ENCODE results near the gene CRB1.

Gene CRB1

DNA sequence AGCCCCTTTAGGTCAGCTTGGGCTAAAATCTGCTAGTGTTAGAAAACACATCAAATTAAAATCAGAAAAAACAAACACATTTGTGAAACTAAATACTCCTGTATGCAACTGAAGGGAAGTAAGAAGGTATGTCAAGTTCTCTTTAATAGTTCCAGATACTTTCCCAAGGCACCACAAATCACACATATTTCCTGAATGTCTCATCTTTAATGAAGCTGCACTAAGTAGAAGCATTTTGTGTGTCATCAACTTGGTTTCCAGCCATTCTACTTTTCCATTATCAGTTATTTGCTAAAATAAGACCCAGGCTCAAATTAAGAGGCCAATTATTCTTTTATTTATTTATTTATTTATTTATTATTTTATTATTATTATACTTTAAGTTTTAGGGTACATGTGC is 34.7 kb downstream of the CRB1 start:
- DNase-seq (ENCODE audit: low read depth in 3 of 3, low spot score in 1 of 3), result no peak

DNA sequence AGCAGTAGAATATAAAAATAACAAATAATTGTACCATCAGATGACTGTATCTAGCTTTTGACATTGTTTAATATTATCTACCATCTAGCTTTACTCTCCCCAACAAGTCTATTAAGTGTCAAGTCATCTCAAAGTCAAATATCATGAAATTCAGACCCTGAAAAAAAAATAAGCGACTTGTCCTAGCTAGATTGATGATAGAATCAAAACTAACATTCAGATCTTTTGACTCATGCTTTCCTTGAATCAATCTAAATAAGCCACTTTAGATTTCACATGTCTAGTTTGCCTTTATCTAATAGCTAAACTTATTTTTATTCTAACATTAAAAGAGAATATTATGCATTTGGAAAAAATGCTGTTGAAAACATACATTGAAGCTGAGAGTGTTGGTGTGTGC is 35.4 kb downstream of the CRB1 start:
- no peak for DNase-seq (ENCODE audit: low read depth in 3 of 3, low spot score in 1 of 3)

DNA sequence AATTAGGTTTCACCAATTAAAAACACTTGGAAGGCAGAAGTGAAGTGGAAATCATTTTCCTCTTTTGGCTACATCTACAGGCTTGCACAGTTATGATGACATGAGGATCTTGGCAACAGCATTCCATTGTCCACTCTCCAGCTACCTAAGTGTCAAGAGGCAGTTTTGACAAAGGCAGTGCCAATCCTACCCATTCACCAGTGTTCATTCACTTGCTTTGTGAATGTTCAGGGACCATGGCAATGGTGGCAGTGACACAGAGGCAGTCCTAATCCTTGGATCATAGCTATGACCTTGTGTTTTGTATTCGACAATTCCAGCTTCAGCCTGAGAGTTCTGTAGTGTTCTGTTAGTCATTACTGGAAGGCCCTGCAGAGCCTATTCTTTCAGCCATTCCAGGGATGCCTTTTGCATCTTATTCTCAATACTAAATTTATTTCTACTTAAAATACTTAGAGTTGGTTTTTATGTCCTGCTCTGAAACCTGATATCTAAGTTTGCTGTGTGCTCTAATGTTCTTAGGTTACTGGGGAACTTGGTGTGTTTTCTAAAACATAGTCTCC is 36.7 kb downstream of the CRB1 start:
- DNase-seq (ENCODE audit: low read depth in 3 of 3, low spot score in 1 of 3), result no peak

DNA sequence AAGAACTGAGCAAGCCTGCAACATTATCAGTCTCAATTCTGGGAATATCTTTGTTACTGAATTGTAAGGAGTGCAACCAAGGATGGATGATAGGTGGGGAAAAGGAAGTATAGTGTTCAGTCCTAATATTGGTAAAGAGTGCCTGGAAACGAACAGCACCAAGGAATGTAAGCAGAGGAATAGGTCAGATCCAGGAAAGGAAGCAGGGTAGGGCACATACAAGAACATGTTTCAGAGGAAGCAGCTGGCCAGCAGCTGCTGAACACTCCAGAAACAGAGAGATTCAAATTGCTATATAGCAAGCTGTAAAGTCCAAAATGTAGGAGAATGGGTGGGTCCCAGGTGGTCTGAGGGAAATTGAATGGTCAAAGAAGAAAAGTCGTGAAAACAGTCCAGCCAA is 37.9 kb downstream of the CRB1 start:
- no peak for DNase-seq (ENCODE audit: low read depth in 3 of 3, low spot score in 1 of 3)

DNA sequence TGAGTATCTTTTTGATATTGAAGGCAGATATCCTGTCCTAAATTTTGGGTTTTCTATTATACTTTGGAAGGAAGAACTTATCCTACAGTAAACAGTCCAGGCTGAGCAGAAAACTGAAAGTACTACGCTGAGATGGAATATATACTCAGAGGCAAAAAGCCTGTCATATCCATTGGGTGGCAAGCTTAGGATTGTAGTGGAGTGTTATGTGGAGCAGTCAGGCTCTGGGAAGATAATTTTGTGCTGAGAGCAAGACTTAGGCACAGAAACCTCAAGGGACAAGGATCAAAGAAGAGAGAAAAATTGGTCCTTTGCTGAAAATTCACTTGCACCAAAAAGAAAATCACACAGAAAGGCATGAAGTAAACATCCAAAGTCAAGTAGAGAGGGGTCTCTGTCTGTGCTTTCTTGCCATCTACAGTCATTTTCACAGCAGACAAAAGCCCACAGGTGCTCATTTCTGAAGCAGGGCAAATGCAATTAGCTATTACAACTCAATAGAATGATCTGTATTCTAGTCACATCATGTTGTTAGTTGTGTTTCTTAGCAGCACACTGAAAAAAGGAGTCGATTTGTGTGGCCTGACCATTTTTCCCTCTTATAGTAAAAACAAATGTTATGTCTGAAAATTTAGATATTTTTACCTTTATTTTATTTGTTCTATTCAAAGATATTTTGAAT is 38.5 kb downstream of the CRB1 start:
- DNase-seq (ENCODE audit: low read depth in 3 of 3, low spot score in 1 of 3), result no peak

DNA sequence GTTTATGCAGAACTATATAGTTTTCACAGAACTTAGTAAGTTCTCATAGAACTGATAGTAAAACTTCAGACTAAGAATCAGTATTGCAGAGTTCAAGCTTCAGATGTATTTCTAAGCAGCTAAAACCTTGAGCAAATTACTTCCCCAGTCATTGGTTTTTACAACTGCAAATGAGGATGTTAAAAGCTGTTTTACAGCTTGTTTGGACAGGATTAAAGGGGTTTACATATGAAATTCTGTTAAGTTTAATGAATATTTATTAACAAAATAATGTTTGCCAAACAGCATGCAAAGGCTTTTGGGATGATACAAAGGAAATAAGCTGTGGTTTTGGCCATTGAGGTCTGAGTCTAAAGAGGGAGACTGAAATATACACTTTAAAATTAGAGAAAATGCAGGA is 39.1 kb downstream of the CRB1 start:
- no peak for DNase-seq (ENCODE audit: low read depth in 3 of 3, low spot score in 1 of 3)

DNA sequence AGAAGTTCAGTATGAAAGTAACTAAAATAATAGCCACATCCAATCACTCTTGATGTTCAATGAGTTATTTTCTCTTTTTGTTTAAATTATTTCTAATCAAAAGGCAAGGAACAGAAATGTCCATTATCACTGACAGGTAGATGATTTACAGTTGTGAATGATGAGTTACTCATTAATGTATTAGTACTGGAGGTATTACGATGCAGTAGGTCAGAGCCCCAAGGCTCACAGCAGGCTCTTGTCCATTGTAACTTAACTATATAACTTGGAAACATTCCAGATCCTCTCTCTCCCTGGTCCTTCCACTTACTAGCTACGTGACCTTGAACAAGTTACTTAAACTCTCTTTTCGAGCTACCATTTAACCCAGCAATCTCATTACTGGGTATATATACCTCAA is 39.5 kb downstream of the CRB1 start:
- no peak for DNase-seq (ENCODE audit: low read depth in 3 of 3, low spot score in 1 of 3)

DNA sequence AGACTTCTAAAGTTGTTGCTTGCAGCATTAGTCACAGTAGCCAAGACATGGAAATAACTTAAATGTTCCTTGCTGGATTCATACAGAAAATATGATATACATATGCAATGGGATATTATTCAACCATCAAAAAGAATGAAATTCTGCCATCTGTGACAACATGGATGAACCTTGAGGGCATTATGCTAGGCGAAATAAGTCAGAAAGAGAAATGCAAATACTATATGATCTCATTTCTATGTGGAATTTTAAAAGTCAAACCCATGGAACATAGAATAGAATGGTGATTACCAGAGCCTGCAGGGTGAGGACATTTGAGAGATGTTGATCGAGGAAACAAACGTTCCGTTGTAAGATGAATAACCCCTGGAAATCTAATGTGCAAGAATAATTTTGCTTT is 43.0 kb downstream of the CRB1 start:
- DNase-seq (ENCODE audit: low read depth in 3 of 3, low spot score in 1 of 3), result no peak

DNA sequence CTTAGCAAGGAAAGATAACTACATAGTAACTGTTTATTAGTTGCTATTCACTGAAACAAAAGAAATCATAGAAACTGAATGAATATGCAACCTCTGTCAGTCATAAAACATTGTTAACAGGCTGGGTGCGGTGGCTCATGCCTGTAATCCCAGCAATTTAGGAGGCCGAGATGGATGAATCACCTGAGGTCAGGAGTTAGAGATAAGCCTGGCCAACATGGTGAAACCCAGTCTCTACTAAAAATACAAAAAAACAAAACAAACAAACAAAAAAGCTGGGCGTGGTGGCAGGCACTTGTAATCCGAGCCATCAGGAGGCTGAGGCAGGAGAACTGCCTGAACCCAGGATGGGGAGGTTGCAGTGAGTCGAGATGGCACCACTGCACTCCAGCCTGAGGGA is 44.1 kb downstream of the CRB1 start:
- DNase-seq (ENCODE audit: low read depth in 3 of 3, low spot score in 1 of 3), result no peak

DNA sequence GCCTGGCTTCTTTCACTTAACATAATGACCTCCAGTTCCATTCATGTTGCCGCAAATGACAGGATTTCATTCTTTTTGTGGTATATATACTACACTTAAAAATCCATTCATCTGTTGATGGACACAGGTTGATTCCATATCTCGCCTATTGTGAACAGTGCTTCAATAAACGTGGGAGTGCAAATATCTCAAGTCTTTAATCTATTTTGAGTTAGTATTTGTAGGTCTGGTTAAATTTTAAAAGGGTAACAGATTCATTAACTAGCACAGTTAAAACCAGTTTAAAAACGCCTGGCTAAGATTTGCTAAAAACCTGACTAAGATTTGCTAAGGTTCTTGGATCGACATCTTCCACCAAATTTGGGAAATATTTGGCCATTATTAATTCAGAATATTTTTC is 45.7 kb downstream of the CRB1 start:
- DNase-seq (ENCODE audit: low read depth in 3 of 3, low spot score in 1 of 3), result no peak

DNA sequence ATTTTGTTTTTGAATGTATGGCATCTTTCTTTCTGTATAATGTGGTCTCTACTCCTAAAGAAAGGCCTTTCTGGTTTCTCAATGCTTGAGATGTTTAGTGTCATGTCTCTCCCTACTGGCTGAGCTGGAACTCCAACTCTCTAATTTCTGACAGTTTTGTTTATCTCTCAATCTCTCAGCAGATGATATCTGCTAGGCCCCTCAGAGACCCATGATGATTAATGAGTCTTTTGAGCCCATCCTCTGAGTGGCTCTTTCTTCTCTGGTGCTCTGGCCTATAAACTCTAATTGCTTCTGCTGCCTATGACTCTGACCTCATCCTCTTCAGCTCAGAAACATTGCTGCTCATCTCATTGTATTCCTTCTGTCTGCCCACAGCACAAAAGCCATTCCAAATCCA is 46.6 kb downstream of the CRB1 start:
- no peak for DNase-seq (ENCODE audit: low read depth in 3 of 3, low spot score in 1 of 3)

DNA sequence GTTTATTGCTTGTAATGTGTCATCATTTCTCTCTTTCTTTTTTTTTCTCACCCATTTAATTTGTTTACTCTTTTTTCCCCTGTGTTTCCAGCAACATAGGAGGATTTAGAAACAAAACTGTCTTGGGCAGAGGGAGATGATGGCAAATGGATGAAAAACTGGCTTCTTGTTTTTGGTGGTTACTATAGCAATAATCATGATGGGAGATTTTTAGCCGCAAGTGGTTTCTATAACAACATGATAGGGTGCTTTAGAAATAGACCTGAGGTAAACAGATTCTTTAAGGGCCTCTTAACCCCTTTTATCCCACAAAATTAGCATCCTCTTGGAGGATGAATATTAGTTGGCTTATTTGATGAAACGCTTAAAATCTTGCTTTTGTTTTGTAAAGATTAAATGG is 51.6 kb downstream of the CRB1 start:
- no peak for DNase-seq (ENCODE audit: low read depth in 3 of 3, low spot score in 1 of 3)

DNA sequence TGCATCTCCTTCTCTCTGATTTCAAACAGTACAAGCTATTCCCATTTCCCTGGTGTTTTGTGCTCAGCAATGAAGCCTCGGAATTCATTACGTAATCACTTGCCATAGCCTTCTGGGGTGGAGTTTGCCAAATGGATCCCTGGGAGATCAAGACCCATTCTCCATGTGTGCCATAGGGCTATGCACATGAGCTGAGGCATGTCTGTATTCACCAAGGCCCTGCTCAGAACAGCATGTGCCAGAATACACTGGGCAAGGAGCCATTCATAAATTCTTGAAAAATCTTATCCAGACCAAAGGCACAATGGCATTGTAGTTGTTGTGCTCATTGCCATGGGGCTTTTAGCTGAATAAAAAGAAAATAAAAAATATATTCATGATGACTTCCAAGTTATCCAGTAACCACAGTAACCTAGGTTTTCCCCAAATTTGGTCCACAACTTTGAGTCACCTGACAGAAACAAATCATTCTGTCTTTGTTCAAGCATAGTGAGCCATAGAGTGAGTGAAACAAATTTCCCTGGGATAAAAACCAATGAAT is 53.0 kb downstream of the CRB1 start:
- DNase-seq (ENCODE audit: low read depth in 3 of 3, low spot score in 1 of 3), result no peak

DNA sequence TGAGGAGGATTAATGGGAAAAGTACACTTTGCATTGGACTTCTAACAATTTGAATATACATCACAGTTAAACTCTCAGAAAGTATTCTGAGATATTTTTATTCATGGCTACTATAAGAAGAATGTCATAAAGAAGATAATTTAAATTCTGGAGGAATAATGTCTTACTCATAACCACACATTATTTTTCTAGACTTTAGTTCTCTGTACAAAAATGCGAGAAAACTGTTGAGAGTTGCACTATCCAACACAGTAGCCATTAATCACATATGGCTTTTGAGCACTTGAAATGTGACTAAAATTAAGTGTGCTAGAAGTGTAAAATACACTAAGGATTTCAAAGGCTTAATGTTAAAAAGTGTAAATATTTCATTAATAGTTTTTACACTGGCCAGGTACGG is 53.8 kb downstream of the CRB1 start:
- no peak for DNase-seq (ENCODE audit: low read depth in 3 of 3, low spot score in 1 of 3)

DNA sequence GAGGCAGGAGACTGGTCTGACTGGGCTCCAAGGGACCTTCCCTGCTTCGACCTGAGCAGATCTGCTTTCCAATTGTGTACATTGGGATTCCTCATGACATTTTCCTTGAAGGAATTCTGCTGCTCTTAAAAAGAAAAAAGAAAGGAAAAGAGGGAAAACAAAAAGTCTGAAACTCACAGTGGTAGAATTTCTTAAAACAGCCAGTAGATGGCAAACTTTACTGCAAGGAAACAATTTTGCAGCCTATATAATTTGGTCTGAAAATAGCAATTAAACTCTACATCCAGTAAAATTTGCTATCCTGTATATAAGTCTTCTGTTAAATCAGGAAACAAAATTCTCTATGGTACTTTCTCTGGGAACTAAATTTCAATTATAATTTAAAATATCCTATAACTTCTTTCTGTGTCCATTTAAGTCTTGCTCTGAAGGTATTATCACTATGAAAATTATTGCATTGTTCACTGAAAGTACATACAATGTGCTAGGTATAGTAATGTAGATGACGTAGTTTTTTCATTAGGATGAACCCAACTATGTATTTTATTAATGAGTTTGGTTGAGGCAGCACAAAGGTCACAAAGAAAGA is 59.8 kb downstream of the CRB1 start:
- no peak for DNase-seq (ENCODE audit: low read depth in 3 of 3, low spot score in 1 of 3)

DNA sequence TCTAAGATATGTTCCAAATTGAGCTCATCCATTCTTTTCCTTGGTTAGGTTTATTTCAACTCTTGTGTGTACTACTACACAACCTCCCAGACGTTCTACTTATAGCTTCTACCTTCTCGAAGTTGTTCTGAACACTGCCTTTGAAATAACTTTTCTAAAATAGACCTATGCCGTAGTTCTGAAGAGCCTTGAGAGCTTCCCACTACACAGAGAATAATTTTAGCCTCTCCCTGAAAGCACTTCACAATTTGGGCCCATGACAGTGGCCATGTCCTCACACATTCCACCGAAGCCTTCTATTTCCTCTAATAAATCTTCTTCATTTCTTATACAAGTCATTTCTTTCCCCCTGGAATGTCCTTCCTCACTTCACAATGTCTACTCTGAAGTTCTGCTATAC is 62.2 kb downstream of the CRB1 start:
- no peak for DNase-seq (ENCODE audit: low read depth in 3 of 3, low spot score in 1 of 3)

DNA sequence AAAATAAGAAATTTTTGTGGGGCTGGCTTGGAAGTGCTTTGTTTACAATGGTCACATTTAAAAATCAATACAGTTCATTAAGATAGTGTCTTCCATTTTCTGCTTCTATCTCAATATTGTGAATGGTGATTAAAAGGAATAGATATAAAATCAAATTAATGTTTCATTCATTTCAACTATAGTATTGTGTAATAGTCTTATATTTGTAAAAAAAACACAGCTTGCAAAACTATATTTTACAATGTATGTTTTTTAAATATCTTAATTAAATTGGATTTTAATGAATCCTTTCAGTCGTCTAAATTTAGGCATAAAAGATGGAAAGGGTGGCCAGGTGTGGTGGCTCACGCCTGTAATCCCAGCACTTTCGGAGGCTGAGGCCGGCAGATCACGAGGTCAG is 63.5 kb downstream of the CRB1 start:
- no peak for DNase-seq (ENCODE audit: low read depth in 3 of 3, low spot score in 1 of 3)

DNA sequence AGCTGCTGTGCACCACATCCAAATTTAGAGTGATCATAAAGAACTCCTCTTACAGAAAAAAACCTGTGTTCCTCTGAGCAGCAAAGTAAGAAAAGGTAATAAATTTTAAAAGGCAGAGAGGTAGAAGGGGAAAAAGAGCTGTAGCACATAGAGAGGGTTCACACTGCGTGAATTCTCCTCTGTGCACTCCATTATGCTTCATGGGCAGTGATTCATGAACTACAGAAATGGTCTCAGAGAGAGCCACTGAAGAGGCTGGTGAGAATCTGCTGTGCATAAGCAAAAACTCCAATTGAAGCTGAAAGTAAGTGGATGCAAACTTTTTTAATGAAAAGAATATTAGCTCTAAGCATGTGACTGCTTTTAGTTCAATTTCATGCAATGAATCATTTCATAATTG is 65.0 kb downstream of the CRB1 start:
- DNase-seq (ENCODE audit: low read depth in 3 of 3, low spot score in 1 of 3), result no peak

DNA sequence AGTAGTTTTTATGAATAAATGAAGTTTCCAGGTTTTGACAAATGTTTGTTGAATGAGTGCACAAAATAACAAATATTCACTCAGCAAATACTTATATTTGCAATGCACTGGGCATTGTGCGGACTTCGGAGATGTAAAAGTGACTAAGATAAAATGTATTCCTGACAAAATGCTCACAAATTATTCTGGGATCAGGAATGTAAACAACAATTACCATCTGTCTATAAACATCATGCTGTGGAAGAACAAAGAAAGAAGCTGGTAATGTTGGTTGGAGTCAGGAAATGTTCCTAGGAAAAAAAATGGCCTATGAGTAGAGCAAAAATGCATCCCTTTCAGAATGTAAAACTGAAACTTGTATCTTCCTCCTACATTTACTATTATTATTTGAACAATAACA is 68.5 kb downstream of the CRB1 start:
- DNase-seq (ENCODE audit: low read depth in 3 of 3, low spot score in 1 of 3), result no peak

DNA sequence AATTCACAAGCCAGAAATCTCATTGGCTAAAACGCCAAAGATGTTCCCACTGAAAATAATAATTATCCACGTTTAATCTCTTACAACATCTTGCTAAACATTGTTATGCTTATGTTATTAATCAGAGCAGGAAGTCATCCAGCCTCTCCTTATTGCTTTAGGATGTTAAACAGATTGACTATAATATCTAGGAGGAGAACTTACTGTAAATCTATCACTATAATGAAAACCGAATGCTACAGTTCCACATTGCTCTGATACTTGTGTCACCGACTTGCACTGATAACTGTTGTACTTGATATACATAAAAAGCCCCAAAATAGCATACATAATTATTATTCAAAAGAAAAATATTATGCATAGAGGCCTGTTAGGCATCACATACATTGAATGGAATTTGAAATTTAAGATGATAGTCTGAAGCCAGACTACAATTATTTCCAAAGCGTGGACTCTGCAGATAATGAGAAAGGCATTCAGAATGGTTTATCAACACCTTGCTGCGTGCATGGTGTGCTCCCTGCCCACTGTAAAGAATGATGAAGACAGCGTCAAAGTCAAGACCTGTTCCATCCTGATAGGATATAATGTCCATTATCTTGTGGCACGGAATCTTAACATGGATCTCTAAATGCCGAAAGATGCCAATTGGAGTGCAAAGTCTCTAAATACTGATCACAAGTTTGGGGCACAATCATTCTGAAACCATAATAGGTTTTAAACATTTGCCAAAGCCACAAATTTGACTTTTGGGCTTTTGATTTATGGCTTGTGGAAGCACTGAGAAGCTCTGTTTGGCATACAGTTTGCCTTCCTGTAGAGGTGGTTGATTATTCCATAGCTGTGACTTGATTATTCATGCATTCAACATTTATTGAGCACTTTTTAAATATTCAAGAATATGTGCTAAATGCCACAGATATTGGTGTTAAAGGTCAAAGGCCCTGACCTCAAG is 71.3 kb downstream of the CRB1 start:
- DNase-seq (ENCODE audit: low read depth in 3 of 3, low spot score in 1 of 3), result no peak

DNA sequence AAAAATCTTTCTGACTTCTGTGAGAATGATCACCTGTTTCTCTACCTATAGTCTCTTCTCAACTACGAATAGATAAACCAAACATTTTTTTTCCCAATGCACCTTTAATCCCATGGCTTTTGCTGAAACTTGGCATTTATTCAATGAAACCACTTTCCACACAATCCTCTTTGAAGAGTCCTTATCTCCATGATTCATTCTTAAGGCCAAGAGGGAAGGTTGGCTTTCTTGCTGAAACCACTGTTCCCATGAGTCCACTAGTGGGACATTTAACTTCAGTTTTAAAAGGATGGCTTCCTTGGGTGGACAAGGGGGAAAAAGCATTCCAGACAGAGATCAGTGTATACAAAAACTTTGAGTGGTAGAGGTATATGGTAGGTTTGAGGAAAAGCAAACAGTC is 73.6 kb downstream of the CRB1 start:
- no peak for DNase-seq (ENCODE audit: low read depth in 3 of 3, low spot score in 1 of 3)
